NCI-H2029 treated with DMSO at 0.1 percent for 48 hours (cell line): ENCODE data around the gene ATP8B1.
"Not testable (repeated sequence)": the region's sequence is repeated elsewhere in the genome, so short reads cannot be mapped to it uniquely, and the experiment has no call there.

Experiments
- DNase-seq: peaks from one replicate; lab custom pipeline; 2025; lab: John Stamatoyannopoulos, UW

The ATP8B1 gene

DNA sequence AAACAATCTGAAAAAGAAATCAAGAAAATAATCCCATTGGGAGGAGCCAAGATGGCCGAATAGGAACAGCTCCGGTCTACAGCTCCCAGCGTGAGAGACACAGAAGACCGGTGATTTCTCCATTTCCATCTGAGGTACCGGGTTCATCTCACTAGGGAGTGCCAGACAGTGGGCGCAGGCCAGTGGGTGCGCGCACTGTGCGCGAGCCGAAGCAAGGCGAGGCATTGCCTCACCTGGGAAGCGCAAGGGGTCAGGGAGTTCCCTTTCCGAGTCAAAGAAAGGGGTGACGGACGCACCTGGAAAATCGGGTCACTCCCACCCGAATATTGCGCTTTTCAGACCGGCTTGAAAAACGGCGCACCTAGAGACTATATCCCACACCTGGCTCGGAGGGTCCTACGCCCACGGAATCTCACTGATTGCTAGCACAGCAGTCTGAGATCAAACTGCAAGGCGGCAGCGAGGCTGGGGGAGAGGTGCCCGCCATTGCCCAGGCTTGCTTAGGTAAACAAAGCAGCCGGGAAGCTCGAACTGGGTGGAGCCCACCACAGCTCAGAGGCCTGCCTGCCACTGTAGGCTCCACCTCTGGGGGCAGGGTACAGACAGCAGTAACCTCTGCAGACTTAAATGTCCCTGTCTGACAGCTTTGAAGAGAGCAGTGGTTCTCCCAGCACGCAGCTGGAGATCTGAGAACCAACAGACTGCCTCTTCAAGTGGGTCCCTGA lies 83.7 kb downstream of the ATP8B1 start:
- not testable (repeated sequence) for DNase-seq

DNA sequence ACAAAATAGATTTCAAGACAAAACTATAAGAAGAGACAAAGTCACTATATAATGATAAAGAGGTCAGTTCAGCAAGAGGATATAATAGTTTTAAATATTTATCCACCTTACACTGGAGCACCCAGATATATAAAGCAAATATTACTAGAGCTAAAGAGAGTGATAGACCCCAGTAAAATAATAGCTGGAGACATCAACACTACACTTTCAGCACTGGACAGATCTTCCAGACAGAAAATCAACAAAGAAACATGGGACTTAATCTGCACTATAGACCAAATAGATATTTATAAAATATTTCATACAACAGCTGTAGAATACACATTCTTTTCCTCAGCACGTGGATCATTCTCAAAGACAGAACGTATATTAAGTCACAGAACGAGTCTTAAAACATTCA lies 86.6 kb downstream of the ATP8B1 start:
- DNase-seq, result no peak

DNA sequence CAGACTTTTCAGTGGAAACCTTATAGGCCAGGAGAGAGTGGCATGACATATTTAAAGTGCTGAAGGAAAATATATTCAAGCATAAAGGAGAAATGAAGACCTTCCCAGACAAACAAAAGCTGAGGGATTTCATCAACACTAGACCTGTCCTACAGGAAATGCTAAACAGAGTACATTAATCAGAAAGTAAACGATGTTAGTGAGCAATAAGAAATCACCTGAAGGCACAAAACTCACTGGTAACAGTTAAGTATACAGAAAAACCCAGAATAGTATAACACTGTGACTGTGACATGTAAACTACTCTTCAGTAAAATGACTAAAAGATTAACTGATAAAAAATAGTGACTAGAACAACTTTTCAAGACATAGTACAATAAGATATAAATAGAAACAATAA lies 87.4 kb downstream of the ATP8B1 start:
- no peak for DNase-seq

DNA sequence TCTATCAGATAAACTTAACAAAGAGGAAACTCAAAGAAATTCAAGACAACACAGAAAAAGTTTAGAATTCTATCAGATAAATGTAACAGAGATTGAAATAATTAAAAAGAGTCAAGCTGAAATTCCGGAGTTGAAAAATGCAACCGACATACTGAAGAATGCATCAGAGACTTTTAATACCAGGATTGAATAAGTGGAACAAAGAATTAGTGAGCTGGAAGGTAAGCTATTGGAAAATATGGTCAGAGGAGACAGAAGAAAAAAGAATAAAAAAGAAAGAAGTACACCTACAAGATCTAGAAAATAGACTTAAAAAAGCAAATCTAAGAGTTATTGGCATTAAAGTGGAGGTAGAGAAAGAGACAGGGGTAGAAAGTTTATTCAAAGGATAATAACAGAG lies 88.0 kb downstream of the ATP8B1 start:
- no peak for DNase-seq

DNA sequence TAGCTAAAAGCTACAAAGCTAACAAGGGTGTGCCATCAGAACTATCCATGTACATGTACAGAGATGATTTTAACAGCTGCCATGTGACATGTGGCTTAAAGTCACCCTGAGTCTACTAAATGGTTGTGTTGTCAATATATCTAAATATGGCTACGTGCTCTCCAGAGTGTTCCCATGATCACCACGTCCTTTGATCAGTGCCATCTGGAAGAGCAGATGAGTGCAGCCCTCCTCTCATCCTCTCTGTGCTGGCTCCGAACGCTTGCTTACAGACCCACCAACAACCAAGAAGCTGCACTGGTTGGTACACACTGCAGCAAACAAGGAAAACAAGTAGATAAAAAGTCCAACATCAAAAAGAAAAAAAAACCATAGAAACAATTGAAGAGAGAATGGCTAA lies 92.9 kb downstream of the ATP8B1 start:
- no peak for DNase-seq

DNA sequence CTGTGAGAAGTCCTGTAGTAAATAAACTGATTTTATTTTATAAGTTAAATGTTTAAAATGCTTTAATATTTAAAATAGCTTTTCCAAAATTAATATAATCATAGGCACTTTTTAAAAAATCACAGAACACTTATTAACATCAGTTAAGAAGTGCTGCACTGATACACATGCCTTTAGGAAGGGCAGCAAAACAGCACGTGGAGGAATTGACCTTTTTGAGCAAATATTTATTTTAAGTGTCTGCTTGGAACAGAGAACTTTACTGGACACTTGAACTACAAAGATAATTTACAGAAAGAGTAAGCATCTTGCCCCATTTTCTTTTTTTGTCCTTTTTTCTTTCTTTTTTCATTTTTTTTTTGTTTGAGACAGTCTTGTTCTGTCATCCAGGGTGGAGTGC lies 93.8 kb downstream of the ATP8B1 start:
- no peak for DNase-seq

DNA sequence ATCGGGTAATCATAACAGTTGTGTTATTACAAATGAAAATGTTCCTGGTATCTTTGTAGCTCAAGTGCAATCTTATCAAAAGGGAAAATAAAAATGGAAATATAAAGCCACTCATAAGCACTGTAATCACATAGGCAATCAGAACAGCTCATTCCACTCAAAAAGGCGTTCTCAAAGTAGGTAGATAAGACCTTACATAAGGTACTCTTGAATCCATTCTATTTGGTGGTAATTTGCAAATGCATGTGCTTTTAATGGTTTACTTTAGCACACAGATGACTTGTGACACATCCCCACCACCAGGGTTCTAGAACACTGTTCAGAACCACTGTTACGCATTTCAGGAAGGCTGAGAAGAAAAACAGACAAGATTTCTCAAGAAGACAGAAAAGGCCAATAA lies 94.8 kb downstream of the ATP8B1 start:
- no peak for DNase-seq

DNA sequence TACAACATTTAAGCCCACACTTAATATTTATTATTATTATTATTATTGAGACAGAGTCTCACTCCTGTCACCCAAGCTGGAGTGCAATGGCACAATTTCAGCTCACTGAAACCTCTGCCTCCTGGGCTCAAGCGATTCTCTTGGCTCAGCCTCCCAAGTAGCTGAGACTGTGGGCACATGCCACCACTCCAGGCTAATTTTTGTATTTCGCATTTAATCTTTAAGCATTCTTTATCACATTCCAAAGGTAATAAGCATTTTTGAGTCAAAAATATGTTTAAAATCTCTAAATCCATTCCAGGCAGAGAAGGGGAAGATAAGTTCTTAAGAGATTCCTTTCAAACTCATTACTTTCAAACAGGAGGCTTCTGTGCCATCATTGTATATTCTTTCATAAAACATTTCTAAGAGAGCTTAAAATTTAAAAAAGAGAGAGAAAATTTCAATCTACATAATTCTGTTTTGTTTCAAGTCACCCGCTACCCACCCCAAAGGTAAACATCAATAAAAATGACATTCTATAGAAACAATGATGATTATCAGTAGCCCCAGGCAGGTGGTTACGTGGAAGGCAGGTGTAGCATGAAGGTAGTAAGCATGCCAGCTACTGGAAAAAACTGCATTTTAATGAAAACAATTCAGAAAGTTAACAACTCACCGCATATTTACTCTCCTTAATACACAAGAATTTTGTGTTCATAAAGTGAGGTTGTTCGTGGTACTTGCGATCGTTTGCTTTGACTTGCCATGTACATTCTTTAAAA lies 97.1 kb downstream of the ATP8B1 start:
- DNase-seq, result no peak

DNA sequence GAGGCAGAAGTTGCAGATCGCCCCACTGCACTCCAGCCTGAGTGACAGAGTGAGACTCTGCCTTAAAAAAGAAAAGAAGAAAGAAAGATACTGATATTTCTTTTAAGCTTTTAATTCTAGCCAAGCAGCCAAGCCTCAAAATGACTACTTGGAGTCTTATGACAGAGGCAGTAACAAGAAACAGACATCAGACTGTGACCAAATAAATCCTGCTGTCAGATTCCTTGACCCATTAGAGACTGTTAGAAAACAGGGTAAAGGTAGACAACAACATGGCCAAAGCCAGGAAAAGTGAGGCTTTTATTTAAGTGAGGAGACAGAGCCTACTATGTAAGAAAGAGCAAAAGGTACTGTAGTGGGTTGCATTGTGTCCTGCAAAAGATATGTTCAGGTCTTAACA lies 98.1 kb downstream of the ATP8B1 start:
- DNase-seq, result no peak

DNA sequence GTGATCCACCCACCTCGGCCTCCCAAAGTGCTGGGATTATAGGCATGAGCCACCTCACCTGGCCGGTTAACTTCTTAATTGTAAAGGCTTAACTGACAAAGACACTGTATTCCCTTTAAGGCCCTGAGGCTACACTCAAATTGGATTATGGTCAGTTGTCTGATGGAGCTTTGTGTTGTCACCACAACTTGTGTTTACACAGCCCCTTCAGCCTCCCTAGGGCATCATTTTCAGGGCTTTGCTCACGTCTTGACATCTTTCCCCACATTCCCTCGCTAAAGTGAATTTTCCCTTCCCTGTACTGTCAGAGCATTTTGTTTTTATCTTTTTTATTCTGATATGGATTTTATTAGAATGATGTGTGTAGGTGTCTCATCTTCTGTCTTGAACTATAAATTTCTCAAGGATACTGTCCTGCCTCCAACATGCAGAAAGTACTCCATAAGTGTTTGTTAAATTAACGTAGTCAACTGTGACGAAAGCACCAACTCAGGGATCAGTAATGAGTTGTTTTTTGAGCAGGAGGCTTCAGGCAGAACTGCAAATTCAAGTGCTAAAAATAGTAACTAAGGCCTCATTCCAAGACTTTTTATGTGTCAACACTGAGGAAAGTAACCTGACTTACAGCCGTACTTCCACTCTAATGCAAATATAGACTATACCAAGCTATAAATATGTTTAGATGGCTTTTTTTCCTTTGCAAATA lies 104.4 kb downstream of the ATP8B1 start:
- no peak for DNase-seq

DNA sequence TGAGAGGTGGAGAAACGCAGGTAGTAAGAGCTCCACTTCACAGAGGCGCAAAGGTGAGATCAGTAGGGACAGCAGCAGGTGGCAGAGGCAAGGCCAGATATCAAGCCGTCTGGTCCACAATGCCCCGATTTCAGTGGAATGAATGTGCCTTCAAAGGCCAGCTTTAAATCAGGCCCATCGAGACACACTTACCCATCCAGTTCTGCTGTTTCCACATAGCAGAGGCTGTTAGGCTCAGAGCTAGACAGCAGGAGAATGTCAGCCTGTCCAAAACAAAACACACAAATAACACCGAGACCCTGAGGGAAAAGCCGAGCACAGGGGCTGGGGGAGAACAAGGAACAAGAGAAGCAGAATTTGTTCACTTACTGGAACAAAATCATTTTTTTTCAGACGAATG lies 105.7 kb downstream of the ATP8B1 start:
- DNase-seq, result no peak

DNA sequence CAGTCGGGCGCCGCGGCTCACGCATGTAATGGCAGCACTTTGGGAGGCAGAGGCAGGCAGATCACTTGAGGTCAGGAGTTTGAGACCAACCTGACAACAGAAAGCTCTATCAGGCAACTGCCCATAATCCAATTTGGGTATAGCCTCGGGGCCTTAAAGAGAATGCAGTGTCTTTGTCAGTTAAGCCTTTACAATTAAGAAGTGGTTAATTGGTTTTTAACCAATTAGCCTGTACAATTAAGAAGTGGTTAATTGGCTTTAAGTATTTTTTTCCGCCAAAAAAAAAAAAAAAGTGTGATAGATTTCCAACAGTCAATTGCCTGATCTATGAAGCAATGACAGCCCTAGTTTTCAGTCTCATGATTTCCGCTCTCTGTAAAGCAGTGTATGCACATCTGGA lies 106.8 kb downstream of the ATP8B1 start:
- no peak for DNase-seq

DNA sequence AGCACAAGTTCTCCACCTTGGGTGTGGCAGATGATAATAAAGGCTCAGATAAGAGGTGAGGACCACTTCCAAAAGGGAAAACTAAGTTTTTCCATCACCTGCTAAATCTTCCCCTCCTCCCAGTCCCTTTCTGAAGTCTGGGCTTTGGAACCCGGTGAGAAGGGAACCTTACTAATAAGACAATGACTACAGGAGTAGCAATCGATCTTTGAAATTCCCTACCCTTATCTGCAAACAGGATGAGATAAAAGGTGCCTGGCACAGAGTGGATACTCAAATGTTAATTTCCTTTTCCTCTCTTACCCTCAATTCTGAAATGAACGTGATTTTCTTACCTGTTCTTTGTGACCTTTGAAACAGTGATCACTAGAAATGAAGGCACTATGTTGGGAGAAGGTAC lies 111.8 kb downstream of the ATP8B1 start:
- DNase-seq, result no peak

DNA sequence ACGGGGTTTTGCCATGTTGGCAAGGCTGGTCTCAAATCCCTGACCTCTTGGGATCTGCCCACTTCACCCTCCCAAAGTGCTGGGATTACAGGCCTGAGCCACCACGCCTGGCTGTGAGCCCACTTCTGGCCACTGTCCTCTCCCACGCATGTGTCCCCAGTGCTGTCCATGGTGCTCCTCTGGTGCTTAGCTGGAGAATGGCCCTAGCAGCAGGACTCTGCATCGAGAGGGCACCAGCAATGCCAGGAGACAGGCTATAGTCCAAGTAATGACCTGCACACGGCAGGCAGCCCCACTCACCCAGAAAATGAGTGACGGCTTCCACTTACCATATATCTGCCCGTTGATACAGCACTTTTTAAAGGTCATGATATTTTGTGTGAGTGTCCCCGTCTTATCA lies 115.1 kb downstream of the ATP8B1 start:
- no peak for DNase-seq

DNA sequence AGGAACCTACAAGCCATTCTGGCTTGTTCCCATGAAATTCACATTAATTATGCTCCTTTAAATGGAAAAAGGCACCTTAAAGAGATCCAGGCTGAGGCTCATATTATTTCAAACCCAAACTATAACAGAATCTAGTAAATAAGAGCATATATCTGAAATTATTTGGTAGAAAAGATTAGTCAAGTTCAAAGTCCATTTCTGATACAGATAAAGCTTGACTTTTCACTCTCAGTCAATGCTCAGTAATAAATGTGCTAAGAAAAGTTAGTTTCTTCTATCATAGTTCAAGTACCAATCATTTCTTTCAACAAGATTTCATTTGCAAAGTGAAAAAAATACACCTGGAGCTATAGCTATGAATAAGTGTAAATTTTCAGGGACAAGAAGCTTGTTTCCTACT lies 119.6 kb downstream of the ATP8B1 start:
- DNase-seq, result no peak

DNA sequence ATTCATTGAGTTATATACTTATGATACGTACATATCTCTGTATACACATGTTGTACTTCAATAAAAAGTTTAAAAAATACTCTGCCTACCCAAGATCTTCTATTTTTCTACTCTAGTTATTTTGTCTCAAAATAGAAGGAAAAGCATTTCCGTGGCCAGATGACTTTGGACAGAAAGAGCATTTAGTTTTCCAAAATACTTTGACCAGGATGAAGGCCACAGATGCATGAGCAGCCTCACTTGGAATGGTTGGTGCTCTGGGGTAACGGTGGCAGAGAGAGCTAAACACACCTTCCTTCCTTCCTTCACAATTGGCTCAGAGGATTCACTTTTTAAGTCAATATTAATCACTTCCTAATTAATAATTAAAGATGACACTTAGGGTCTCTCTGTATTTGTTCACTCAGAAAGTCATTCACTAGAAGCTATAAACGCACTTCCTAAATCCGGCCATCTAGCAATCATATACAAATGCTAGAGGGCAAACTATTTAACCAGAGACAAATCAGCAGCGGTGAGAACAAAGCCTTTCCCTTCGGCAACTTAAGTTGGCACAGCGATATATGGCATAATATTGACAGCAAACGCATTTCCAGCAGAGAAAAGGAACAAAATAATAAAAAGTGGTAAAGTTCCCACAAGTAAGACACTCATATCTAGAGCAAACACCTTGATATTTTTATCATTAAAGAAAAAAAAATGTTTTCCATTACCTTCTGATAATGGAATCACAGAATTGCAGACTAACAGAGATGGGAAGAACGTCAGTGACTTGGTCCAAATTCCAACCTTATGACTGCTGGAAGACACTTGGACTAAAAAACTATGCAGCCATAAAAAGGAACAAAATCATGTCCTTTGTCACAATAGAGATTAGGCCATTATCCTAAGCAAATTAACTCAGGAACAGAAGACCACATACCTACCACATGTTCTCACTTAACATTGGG lies 125.6 kb downstream of the ATP8B1 start:
- DNase-seq, result no peak

DNA sequence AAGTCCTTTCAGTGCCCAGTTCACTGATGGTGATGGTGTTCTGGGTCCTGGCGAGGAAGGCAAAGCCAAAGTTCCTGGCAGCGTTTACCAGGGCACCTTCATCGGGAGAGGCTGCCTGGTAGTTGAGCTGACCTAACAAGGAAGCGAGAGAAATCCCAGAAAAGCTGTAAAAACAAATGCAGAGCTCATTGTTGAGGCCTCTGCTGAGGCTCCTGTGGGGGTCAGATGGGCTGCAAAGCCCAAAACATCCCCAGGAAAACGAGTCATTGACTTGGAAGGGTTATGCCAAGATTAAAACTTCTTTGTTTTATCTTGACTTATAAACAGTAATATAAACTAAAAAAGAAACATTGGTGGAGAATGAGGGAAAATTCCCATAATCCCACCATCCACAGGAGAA lies 128.2 kb downstream of the ATP8B1 start:
- DNase-seq, result no peak

DNA sequence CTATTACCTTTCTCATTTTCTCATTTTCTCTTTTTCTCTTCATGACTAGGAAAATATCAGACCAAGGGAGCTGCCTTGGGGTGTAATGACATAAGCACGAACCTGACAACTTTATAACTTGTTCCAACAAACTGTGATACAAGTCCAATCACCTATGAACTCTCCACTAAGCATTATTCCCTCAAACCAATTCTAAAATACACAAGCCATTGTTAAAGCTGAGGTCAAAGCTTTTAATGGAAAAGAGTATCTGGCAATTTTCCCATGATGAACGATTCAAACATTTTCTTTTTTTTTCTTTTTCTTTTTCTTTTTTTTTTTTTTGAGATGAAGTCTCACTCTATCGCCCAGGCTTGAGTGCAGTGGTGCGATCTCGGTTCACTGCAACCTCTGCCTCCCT lies 133.1 kb downstream of the ATP8B1 start:
- DNase-seq, result no peak

DNA sequence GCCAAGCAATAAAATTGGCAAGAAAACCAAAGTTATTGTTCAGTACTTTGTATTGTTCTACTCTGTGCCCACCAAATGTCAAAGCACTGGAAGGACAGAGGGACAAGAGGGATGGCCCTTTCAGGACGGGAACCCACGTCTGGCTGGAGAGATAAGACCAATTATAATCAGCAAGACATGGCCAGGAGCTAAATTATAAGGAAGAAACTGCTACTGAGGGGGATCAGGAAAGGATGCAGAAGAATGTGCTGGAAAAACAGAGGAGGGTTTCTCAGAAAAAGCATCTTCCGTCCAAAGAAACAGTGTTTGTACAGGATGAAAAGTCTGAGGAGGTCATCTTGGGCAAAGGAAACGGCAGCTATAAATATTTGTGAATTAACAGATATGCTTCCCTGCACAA lies 135.1 kb downstream of the ATP8B1 start:
- no peak for DNase-seq

DNA sequence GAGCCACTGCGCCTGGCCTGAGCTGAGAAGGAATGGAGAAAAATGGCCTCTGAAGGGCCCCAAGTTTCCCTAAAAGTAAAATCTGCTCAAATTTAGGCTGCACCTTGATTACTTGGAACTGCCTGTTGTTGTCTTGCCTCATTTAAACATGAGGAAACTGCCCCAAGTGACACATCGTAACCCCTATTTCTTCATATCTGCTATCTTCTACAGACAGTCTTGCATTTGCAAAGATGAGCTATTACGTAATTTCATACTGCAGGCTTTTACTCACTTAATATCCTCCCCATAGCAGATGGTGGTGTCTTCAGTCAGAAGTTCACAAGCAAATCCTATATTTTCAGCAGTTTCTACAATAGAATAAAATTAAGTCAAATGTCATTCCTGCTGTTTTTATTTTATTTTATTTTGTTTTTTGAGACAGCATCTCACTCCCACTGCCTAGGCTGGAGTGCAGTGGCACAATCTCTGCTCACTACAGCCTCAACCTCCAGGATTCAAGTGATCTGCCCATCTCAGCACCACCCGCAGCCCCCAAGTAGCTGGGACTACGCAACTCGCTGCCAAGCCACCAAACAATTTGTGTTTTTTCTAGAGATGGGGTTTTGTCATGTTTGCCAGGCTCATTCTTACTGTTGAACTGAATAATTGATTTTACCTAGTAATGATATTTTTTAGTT lies 136.2 kb downstream of the ATP8B1 start:
- DNase-seq, result no peak

DNA sequence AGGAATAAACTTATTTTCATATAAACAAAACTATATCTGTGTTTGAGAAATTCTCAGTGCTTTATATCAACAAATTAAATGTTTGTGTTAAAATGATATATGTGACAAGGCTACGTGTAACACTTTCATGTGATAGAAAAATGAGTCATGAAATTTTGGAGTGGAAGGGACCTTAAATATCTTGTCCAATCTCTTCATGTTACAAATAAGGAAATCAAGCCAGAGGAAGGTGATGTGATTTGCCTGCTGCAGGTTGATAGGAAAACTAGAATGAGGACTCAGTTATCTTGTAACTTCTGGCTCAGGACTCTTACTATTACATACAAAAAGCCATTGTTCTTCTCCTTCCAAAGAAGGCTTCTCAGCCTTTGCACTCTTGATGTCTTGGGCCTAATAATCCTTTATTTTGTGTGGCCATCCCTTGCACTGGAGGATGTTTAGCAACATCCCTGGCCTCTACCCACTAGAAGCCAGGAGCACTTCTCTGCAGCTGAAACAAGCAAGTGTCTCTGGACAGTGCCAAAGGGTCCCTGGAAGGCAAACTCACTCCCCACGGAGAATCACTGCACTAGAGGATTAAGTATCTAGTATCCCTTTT lies 138.4 kb downstream of the ATP8B1 start:
- DNase-seq, result no peak
